ENCODE measurements around the gene CYP4F12. TPM values are rescaled to one million over a fixed set of nuclear protein-coding genes. Genes with fewer than 3 reads are reported as not detected.

CYP4F12 gene
- total RNA-seq, 1 donor from 2014 or later: not detected

- no peak for DNase-seq (ENCODE audit: low read depth in 2 of 2)
These were observed 41.8 kb downstream of the CYP4F12 start for GRCh38 chr19:15714638-15715037.

DNA sequence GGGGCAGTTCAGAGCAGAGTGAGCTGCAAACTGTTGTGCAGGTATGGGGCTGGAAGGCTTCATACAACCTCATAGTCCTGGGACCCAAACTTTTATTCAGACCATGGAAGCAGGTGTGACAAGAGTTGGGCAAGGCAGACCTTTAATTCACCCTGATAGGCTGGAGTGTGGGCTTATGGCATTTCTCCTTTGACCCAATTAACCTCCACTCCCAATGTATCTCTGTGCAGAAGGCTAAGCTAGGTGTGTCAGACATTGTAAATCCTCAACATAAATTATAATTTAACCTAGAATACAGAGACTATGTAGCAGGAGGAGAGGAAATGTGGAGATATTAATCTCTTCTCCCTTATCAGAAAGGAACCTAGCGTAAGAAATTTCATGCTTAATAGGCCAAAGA lies 42.8 kb downstream of the CYP4F12 start:
- no peak for DNase-seq (ENCODE audit: low read depth in 2 of 2)

DNA sequence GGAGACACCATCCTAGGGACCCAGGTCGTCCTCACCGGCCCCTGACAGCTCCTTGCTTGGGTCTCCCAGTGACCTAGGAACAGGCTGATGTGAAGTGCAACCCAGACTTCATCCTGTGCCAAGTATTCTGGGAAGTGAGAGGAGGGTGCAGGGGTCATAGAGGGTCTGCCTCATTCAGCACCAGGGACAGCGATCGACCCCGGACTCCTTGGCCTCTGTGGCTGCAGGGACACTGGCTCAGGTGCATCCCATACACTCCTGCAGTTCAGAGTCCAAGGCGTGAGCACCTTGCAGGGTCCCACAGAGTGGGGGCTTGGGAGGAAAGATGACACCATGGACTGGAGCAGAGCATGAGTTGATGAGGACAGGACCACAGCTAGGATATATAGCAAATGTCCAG lies 44.9 kb downstream of the CYP4F12 start:
- DNase-seq (ENCODE audit: low read depth in 2 of 2): no peak

DNA sequence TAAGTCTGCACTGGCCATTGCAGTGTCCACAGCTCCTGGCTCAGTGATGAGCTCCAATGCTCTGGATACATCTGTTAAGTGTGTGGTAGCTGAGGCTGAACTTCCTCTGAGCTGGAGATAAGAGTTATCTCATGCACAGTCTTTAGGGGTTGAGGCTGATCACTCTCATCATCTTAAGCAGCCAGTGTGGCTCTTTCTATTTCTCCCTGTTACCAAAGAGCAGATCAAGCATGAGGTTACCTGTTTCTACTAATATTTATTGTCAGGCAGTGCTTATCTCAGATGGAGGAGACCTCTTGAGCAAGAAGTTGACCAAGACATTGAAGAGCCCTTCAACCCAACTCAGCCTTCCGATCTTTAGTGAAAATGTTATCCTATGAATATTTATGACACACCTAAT lies 48.4 kb downstream of the CYP4F12 start:
- no peak for DNase-seq (ENCODE audit: low read depth in 2 of 2)

- DNase-seq (ENCODE audit: low read depth in 2 of 2): no peak
These were observed 50.1 kb downstream of the CYP4F12 start for GRCh38 chr19:15722956-15723355.

DNA sequence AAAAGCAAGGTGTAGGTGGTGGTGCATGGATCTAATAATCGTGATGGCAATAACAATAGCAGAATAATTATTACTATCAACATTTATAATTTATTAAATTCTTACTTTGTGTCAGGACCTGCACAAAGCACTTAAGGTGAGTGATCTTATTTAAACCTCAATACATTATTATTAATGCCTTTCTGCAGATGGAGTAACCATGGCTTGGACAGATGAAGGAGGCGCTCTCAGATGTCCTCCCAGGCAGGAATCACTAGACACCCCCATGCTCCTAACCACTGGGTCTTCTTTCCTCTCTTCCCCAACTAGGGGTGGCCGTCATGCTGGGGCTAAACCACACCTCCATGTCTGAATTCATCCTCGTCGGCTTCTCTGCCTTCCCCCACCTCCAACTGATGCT lies 54.8 kb downstream of the CYP4F12 start, which contains the start of gene OR10H2:
Gene OR10H2 (plus strand): TSS at position 301 of the 400 bp plus-strand sequence. CDS start 20 bp downstream, at position 321.
- no peak for DNase-seq (ENCODE audit: low read depth in 2 of 2)

- DNase-seq (ENCODE audit: low read depth in 2 of 2): no peak
These were observed 57.7 kb downstream of the CYP4F12 start for GRCh38 chr19:15730538-15730937.

- no peak for DNase-seq (ENCODE audit: low read depth in 2 of 2)
These were observed 59.5 kb downstream of the CYP4F12 start for GRCh38 chr19:15732388-15732787.

DNA sequence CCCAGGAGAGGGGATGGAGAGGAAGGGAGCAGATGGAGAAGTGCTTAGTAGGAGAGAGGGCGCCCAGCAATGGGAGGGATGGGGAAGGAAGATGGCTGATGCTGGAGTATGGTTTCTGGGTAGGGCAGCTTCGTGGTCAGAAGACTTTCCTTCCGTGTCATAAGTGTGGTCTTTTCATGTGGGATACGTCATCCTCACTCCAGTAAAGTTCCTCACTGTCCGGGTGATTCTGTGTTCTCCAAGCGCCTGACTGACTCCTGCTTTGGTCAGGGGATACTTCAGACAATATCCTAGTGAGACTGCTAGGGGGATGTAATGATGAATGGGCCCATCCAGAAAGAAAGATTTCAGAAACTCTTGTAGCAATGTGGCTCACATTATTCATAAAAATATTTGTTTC lies 61.0 kb downstream of the CYP4F12 start:
- no peak for DNase-seq (ENCODE audit: low read depth in 2 of 2)

GRCh38 chr19:15737722-15738121 lies 64.8 kb downstream of the CYP4F12 start, which contains the start of gene OR10H3:
Gene OR10H3, plus strand, starts transcription at chr19:15737985. Its CDS starts 3,408 bp downstream, at chr19:15741393.
- no peak for DNase-seq (ENCODE audit: low read depth in 2 of 2)

- DNase-seq (ENCODE audit: low read depth in 2 of 2): no peak
These were observed 67.9 kb downstream of the CYP4F12 start for GRCh38 chr19:15740785-15741184.

Other genes with a start within 250 kb of the CYP4F12 start
- gene WIZ, start 223.1 kb upstream of the CYP4F12 start, total RNA-seq: 3.9 and 5.6 TPM in 2 replicates
- 10.9 and 16.9 TPM in 2 replicates for gene RASAL3, start 208.5 kb upstream of the CYP4F12 start, total RNA-seq
- not detected in 2 replicates for gene PGLYRP2, start 193.6 kb upstream of the CYP4F12 start, total RNA-seq
- not detected in 2 replicates for gene CYP4F22, start 164.6 kb upstream of the CYP4F12 start, total RNA-seq
- gene CYP4F8, start 57.9 kb upstream of the CYP4F12 start, total RNA-seq: not detected in 2 replicates
- not detected in 2 replicates for gene CYP4F3, start 32.2 kb upstream of the CYP4F12 start, total RNA-seq
- gene OR10H2, start 54.9 kb downstream of the CYP4F12 start, total RNA-seq: not detected in 2 replicates
- not detected in 2 replicates for gene OR10H3, start 64.9 kb downstream of the CYP4F12 start, total RNA-seq
- gene OR10H5, start 114.6 kb downstream of the CYP4F12 start, total RNA-seq: not detected in 2 replicates
- gene OR10H1, start 142.6 kb downstream of the CYP4F12 start, total RNA-seq: not detected in 2 replicates
- gene CYP4F2, start 225.0 kb downstream of the CYP4F12 start, total RNA-seq: 0.22 TPM in 1 of 2 replicates, not detected in the other